GM12875 (cell line): ENCODE data around the gene ICOS.

Experiments
- H3K4me3 ChIP-seq: one replicate; pipeline ENCODE4 v1.5.1; 2011; ENCODE audit warnings: low read depth, low read length, control low read depth
- TF ChIP-seq, protein P1 (sequence below): IDR thresholded peaks from 2 replicates; pipeline ENCODE4 v1.5.1; 2011; ENCODE audit warnings: low read depth, mild to moderate bottlenecking, control low read depth, inconsistent platforms, low read length, moderate library complexity, borderline replicate concordance; ENCODE audit not compliant: insufficient read depth

ICOS gene

DNA sequence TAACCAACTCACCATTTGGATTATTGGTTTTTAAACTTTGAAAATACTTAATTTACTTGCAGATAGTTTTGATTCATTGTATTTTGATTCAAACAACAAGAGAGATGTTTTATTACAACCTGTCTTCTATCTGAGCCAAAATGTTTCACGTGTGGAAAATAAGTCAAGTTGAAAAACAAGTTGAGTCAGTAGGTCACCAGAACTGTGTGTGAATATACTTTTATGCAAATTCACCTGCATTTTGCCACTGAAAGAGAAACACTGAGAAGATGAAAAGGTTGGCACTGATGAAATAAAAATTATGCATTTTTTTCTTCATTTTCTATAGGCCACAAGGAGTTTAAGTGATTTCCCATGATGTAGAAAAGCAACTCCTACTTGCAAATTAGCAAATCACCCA is 68.3 kb downstream of the ICOS start:
- TF ChIP-seq, protein P1, sequence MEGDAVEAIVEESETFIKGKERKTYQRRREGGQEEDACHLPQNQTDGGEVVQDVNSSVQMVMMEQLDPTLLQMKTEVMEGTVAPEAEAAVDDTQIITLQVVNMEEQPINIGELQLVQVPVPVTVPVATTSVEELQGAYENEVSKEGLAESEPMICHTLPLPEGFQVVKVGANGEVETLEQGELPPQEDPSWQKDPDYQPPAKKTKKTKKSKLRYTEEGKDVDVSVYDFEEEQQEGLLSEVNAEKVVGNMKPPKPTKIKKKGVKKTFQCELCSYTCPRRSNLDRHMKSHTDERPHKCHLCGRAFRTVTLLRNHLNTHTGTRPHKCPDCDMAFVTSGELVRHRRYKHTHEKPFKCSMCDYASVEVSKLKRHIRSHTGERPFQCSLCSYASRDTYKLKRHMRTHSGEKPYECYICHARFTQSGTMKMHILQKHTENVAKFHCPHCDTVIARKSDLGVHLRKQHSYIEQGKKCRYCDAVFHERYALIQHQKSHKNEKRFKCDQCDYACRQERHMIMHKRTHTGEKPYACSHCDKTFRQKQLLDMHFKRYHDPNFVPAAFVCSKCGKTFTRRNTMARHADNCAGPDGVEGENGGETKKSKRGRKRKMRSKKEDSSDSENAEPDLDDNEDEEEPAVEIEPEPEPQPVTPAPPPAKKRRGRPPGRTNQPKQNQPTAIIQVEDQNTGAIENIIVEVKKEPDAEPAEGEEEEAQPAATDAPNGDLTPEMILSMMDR, result no peak
- H3K4me3 ChIP-seq, result no peak overlapping the region

DNA sequence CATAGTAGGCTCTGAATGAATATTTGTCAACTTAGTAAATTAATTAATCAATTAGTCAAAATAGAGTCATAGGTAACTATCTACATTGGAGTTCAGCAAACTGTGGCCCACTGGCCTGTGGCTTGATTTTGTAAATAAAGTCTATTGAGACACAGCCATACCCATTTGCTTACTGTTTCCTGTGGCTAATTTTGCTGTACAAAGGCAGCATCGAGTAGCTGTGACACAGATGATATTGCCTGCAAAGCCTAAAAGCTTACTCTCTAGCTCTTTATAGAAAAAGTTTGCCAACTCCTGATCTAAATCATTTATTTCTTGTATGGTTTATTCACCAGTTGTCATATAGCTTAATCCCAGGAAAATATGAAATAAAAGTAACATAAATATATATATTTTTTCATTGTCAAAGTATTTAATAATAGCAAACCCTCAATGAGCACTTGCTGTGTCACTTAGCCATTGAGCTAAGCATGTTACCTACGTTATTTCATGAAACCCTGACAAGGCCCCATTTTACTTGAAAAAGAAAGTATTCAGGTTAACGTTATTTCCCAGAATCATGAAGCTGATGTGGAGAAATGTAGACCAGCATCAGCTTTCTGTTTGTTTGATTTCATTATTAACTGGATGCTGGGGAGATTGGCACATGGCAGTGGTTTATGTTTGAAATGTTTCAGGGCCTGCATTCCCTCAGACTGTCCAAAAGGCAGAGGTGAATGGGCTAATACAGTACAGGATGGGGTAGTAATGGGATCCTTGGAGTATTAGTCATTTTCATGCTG is 69.6 kb downstream of the ICOS start:
- TF ChIP-seq, protein P1, result no peak

DNA sequence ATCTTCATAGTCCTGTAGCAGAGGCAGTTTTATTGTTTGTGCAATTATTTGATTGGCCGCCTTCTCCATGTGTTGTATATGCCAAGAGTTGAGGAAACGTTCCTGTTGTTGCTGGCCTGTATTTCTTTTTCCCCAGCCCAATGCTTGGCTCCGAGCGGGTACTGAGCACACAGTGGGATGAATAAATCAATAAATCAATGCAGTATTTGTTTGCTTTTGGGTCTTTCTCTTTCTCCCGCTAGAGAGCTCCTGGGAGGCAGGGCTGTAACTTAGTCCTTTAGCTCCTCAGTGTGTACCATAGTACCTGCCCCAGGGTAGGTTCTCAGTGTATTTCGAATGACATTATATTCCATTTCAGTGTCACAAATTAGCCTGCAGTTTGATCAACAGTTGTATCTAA is 71.8 kb downstream of the ICOS start:
- TF ChIP-seq, protein P1, result no peak

More for the DNA sequence above, 69.6 kb downstream of the ICOS start:
- H3K4me3 ChIP-seq, result no peak overlapping the region

DNA sequence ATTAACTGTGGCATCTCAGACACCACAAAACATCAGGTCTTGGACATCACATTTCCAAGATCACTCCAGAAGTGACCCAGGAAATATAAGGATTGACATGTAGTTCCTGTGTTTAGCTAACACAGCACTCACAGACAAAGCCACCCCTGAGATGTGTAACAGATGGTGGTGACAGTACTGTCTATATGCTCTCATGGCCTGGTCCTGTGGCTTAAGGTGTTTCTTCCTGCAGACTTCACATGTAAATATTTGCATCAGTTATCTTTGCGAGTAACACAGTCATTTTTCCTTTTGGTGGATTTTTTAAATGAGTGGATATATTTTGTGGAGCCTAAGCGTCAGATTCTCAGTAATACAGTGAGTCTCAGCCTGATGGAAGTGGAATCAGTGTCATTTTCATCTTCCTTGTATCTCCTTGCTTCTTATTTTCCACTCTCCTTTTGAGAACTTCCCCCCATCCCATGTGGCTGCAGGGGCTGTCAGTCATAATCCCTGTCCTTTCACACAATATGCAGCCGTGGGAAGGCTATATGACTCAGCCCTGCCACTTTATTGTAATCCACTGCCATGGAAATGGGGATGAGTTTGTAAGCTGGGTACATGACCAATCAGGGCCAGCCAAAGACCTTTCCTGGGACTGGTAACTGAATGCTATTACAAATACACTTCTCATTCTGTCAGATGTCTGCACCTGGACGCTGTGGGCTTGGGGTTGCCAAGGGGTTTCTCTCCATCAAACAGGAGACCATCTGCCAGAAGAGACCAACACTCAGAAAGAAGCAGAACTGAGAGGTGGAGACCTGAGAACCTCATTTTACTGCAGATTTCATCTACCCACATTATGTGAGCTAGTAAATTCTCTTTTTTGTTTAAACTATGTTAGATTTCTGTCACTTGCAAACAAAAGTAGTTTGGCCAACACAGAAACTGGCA is 74.3 kb downstream of the ICOS start:
- no peak overlapping the region for H3K4me3 ChIP-seq
- TF ChIP-seq, protein P1, result no peak

More for the DNA sequence above, 71.8 kb downstream of the ICOS start:
- no peak overlapping the region for H3K4me3 ChIP-seq
